ENCODE results near the gene APBB2.

APBB2 gene

DNA sequence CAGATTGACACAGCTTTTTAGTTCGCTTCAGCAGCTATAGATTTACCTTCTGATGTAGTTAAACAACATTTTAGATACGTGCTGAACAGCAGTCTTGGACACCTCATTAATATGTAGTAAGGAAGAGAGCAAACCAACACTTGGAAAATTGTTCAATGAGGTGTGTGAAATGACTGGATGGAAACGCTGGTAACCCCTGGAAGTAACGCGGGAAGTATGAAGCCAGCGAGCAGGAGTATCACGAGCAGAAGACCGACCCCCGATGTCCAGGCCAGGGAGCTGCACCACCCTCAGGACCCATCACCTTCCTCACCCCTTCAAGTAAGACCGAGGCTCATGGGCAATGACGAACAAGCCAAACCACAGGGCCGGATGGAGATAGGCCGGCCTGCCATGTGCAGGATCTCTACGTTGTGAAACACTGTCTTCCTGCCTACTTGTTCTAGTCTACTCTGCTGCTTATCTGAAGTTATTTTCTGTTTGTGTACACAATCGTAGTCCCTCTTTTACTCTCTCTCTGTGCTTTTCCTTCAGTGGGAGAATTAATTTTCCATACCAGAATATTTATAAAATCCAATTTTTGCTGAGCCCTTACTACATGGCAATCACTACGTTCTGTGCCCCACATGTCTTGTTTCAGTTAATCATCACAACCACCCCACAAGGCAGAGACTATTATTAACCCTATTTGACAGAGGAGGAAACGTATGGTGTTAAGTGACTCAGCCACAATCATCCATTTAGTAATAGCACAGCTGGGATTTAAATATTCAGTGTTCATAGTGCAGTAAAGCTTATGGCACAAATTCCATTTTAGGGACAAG, 221.7 kb downstream of the APBB2 start:
- no peak overlapping the region for H3K4me3 ChIP-seq (ENCODE audit: low read depth, low read length)
- DNase-seq (ENCODE audit: low read depth, low spot score): no peak
- ChIA-PET CTCF (interaction anchor here (2.5 kb wide), 1 partner anchor 16 kb away, joined by 10 read pairs; no protein-coding TSS in a partner anchor), POLR2A (interaction anchor here (0.8 kb wide), 1 partner anchor 221 kb away, joined by 3 read pairs; the partner anchor contains the start of gene APBB2)
- TF ChIP-seq, protein P1, sequence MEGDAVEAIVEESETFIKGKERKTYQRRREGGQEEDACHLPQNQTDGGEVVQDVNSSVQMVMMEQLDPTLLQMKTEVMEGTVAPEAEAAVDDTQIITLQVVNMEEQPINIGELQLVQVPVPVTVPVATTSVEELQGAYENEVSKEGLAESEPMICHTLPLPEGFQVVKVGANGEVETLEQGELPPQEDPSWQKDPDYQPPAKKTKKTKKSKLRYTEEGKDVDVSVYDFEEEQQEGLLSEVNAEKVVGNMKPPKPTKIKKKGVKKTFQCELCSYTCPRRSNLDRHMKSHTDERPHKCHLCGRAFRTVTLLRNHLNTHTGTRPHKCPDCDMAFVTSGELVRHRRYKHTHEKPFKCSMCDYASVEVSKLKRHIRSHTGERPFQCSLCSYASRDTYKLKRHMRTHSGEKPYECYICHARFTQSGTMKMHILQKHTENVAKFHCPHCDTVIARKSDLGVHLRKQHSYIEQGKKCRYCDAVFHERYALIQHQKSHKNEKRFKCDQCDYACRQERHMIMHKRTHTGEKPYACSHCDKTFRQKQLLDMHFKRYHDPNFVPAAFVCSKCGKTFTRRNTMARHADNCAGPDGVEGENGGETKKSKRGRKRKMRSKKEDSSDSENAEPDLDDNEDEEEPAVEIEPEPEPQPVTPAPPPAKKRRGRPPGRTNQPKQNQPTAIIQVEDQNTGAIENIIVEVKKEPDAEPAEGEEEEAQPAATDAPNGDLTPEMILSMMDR (IDR thresholded peaks at IDR 0.05; ENCODE audit: insufficient read depth, low read length, missing control alignments): no peak

DNA sequence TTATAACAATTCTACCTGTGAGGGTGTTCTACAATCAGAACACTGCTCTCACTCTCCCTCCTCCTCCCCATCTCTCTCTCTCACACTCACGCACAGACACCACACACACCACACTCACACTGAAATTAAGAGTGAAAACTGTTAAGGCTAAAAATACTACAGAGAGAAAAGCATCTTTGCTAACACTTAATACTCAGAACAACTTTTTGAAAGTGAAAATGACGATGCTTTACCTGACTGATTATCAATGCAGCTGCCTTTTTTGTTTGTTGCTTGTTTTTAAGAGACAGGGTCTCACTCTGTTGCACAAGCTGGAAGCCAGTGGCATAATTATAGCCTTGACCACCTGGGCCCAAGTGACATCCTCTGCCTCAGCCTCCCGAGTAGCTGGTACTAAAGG, 222.4 kb downstream of the APBB2 start:
- no peak overlapping the region for H3K4me3 ChIP-seq (ENCODE audit: low read depth, low read length)
- POLR2A ChIA-PET: interaction anchor here (0.6 to 0.8 kb wide), 2 partner anchors 205 to 222 kb away, joined by 3 to 5 read pairs; partner anchors contain the start of gene APBB2
- CTCF ChIA-PET: interaction anchor here (0.9 to 2.5 kb wide), 2 partner anchors 12 to 15 kb away, joined by 3 to 10 read pairs; no protein-coding TSS in a partner anchor
- TF ChIP-seq, protein P1 (IDR thresholded peaks at IDR 0.05; ENCODE audit: insufficient read depth, low read length, missing control alignments): no peak
- DNase-seq (ENCODE audit: low read depth, low spot score): no peak

DNA sequence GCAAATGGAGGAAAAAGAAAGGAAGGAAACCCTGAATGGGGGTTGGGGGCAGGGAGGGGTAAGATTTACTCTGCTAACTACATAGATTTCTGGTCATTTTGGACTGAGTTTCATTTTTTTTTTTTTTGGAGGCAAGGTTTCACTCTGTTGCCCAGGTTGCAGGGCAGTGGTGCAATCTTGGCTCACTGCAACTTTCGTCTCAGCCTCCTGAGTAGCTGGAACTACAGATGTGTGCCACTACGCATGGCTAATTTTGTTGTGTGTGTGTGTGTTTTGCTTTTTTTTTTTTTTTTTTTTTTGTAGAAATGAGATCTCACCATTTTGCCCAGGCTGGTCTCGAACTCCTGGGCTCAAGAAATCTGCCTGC, 223.5 kb downstream of the APBB2 start:
- DNase-seq (ENCODE audit: low read depth, low spot score): no peak
- ChIA-PET POLR2A (interaction anchor here (1.0 to 2.6 kb wide), 3 partner anchors 12 to 266 kb away, joined by 3 to 16 read pairs (median 6); partner anchors contain the start of gene UCHL1), CTCF (interaction anchor here (1.0 to 2.6 kb wide), 4 partner anchors 10 to 224 kb away, joined by 3 to 16 read pairs (median 7); no protein-coding TSS in a partner anchor)
- TF ChIP-seq, protein P1 (IDR thresholded peaks at IDR 0.05; ENCODE audit: insufficient read depth, low read length, missing control alignments): no peak
- H3K4me3 ChIP-seq (ENCODE audit: low read depth, low read length): no peak overlapping the region

DNA sequence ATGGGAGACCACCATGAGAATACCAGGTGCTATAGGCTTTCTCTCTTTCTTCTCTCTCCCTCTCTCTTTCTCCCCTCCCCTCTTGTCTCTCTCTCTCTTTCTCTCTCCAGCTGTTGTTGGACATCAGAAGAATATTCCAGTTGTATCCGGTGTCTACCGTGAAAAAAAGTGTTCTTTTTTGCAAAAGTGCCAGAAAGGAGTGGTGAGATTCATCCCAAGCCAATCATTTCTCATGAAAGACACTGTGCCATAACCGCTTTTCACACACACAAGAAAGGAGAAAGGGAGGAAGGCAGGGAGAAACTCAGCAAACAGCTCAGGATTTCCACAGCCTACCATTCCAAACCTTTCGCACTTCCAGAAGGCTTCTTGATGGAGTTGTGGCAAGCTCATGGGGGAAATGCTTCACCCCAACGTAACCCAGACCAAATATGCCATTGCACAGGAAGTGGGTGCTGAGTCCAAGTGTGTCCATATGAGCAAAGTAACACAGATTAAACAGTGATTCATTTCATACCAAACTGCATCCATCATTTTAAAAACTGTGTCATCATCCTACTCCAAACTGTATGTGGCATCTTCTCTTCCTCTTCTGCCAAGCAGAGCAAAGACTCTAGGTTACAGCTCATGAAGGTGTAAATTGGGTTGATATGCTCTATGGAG, 224.0 kb downstream of the APBB2 start:
- ChIA-PET CTCF (interaction anchor here (1.0 to 2.6 kb wide), 7 partner anchors 9 to 226 kb away, joined by 3 to 16 read pairs (median 4); partner anchors contain the start of gene APBB2), POLR2A (interaction anchor here (0.9 to 2.6 kb wide), 4 partner anchors 12 to 267 kb away, joined by 3 to 16 read pairs (median 4); partner anchors contain the start of gene UCHL1)
- DNase-seq (ENCODE audit: low read depth, low spot score): peak; percentile 95
- TF ChIP-seq, protein P1 (IDR thresholded peaks at IDR 0.05; ENCODE audit: insufficient read depth, low read length, missing control alignments): no peak
- H3K4me3 ChIP-seq (ENCODE audit: low read depth, low read length): no peak overlapping the region

DNA sequence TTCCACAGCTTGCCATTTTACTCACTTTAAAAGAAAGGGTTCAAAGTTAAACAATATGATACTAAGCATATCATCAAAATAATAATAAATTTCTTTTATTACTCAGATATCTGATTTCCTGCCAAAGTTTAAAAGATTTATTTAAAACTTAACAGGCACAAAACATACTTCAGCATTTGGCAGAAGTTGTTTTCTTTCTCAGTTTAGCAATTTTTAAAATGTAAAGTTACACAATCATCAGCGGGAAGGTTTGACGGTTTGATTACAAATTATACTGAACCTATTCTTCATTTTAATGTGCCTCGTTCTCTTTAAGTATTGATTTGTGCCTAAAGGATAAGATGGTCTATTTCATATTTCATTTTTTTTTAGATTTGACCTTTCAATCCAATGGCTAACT, 227.2 kb downstream of the APBB2 start:
- no peak for DNase-seq (ENCODE audit: low read depth, low spot score)
- POLR2A ChIA-PET: no interaction called here
- TF ChIP-seq, protein P1 (IDR thresholded peaks at IDR 0.05; ENCODE audit: insufficient read depth, low read length, missing control alignments): no peak
- CTCF ChIA-PET: interaction anchor here (0.9 to 4.6 kb wide), 5 partner anchors 11 to 227 kb away, joined by 3 to 39 read pairs (median 6); partner anchors contain the start of gene APBB2
- H3K4me3 ChIP-seq (ENCODE audit: low read depth, low read length): no peak overlapping the region
